OCI-LY7 (cell line): Measurements from ENCODE around the gene LPIN2.

Source experiments
- EZH2phosphoT487 ChIP-seq: fragments of 200-600 bp; sonication (generic); IDR thresholded peaks from 2 replicates; pipeline ENCODE4 v1.6.1; 2018; ENCODE audit warnings: low read depth, borderline replicate concordance, mild to moderate bottlenecking, mixed run types, antibody characterized with exemption, low read length, moderate library complexity, mixed read lengths
- TF ChIP-seq, protein P1 (sequence below): fragments of 200-600 bp; sonication (generic); conservative IDR thresholded peaks from 2 replicates; pipeline ENCODE4 v1.5.1; 2014; ENCODE audit warnings: mild to moderate bottlenecking, antibody characterized with exemption, low read length, moderate library complexity, mixed read lengths

DNA sequence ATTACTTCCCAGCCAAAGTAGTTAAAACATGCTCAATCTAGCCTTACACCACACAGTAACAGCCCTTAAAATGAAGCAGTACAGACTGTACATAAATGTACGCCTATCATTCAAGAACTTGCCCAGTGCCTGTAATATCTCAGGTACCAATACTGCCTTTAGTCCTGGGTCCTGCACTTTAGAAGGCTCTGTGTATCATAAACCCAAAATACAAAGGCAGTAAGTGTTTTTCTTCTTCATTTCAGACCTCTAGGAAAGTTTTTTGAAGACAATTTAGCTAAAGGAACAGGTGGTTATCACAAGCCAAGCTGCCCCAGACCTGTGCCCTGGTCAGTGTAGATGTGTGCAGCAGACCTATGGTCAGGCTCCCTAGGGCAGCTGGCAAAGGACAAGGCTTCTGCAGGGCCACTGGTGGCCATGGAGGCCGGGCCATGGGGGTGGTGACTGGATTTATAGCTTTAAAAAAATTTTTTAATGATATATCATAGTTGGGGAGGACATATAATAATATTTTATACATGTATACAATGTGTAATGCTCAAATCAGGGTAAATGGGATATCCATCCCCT is 18.8 kb downstream of the LPIN2 start:
- TF ChIP-seq, protein P1, sequence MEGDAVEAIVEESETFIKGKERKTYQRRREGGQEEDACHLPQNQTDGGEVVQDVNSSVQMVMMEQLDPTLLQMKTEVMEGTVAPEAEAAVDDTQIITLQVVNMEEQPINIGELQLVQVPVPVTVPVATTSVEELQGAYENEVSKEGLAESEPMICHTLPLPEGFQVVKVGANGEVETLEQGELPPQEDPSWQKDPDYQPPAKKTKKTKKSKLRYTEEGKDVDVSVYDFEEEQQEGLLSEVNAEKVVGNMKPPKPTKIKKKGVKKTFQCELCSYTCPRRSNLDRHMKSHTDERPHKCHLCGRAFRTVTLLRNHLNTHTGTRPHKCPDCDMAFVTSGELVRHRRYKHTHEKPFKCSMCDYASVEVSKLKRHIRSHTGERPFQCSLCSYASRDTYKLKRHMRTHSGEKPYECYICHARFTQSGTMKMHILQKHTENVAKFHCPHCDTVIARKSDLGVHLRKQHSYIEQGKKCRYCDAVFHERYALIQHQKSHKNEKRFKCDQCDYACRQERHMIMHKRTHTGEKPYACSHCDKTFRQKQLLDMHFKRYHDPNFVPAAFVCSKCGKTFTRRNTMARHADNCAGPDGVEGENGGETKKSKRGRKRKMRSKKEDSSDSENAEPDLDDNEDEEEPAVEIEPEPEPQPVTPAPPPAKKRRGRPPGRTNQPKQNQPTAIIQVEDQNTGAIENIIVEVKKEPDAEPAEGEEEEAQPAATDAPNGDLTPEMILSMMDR, result no peak
- no peak for TF ChIP-seq EZH2phosphoT487
